Measurements from ENCODE around the gene KLHL35.

KLHL35 gene

DNA sequence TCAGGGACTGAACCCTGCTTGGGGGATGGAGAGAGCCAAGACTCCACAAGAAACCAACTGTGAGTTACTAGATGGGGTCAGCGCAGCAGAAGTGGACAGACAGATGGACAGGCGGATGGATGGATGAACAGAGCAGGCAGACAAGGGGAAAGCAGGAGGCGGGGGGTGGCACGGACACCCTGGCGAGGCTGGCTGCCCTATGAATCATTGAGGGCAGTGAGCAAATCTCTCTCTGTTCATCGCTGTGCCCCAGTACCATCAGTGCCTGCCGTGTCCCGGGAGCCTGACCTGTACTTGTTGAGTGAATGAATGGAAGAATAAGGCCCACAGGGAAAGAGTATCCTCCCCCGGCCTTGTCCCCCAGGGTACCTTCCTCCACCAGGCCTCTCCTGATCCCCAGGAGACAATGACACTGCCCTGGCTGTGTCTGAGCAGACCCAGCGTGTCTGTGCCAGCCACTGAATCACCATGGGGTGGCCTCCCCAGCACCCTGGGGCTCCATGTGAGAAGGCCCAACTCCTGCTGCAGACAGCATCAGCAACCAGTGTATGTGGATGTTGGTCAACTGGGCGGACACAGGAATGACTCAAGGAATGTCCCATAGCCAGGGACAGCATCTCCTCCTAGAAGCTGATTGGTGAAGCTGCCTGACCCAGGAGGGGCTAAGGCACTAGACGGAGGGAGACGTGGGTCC lies 5.1 kb upstream of the KLHL35 start:
- TF ChIP-seq, protein P1, sequence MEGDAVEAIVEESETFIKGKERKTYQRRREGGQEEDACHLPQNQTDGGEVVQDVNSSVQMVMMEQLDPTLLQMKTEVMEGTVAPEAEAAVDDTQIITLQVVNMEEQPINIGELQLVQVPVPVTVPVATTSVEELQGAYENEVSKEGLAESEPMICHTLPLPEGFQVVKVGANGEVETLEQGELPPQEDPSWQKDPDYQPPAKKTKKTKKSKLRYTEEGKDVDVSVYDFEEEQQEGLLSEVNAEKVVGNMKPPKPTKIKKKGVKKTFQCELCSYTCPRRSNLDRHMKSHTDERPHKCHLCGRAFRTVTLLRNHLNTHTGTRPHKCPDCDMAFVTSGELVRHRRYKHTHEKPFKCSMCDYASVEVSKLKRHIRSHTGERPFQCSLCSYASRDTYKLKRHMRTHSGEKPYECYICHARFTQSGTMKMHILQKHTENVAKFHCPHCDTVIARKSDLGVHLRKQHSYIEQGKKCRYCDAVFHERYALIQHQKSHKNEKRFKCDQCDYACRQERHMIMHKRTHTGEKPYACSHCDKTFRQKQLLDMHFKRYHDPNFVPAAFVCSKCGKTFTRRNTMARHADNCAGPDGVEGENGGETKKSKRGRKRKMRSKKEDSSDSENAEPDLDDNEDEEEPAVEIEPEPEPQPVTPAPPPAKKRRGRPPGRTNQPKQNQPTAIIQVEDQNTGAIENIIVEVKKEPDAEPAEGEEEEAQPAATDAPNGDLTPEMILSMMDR (IDR thresholded peaks at IDR 0.05; ENCODE audit: control extremely low read depth, extremely low read depth, low read depth, missing control alignments): no peak
- DNase-seq (ENCODE audit: extremely low spot score): no peak
- ChIA-PET CTCF (no interaction called here), POLR2A (no interaction called here)

DNA sequence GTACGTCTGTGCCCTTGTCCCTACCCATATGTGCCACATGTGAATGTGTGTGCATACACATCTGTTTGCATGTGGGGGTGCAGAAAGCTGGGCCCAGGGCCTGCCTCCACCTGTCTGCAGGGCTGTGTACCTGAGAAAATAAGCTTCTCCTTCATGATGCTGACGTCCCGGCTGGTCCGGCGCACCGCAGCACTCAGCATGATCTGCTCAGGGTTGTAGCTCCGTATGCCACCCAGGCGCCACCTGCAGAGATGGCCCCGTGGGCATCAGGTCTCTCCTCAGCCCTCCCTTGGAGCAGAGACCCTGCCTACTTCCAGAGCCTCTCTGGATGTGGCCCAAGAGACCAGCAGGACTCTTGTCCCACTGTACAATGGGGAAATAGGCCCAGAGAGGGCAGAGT lies 3.8 kb upstream of the KLHL35 start:
- TF ChIP-seq, protein P1 (IDR thresholded peaks at IDR 0.05; ENCODE audit: control extremely low read depth, extremely low read depth, low read depth, missing control alignments): no peak
- CTCF ChIA-PET: interaction anchor here (1.1 to 2.2 kb wide), 3 partner anchors 29 to 96 kb away, joined by 3 to 6 read pairs (median 3); no protein-coding TSS in a partner anchor
- DNase-seq (ENCODE audit: extremely low spot score): no peak
- POLR2A ChIA-PET: interaction anchor here (1.4 kb wide), 1 partner anchor 29 kb away, joined by 5 read pairs; no protein-coding TSS in a partner anchor

DNA sequence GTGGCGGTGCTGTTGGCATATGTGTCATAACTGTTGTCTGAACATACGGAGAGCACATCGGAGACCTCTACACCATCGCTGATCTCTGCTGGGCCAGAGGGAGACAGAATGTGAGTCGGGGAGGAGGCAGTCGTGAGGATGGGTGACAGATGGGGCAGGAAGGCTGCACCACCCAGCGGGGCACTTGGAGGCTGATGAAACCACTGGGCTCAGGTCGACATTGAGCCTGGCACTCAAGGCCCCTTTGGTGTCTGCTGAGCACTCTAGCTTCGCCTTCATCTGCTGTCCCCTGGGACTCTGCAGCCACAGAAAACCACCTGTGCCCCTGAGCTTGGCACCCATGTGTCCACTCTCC lies 2.5 kb upstream of the KLHL35 start:
- no peak for DNase-seq (ENCODE audit: extremely low spot score)
- POLR2A ChIA-PET: no interaction called here
- CTCF ChIA-PET: interaction anchor here (1.0 to 2.2 kb wide), 4 partner anchors 9 to 98 kb away, joined by 3 to 8 read pairs (median 4); no protein-coding TSS in a partner anchor
- TF ChIP-seq, protein P1 (IDR thresholded peaks at IDR 0.05; ENCODE audit: control extremely low read depth, extremely low read depth, low read depth, missing control alignments): no peak

DNA sequence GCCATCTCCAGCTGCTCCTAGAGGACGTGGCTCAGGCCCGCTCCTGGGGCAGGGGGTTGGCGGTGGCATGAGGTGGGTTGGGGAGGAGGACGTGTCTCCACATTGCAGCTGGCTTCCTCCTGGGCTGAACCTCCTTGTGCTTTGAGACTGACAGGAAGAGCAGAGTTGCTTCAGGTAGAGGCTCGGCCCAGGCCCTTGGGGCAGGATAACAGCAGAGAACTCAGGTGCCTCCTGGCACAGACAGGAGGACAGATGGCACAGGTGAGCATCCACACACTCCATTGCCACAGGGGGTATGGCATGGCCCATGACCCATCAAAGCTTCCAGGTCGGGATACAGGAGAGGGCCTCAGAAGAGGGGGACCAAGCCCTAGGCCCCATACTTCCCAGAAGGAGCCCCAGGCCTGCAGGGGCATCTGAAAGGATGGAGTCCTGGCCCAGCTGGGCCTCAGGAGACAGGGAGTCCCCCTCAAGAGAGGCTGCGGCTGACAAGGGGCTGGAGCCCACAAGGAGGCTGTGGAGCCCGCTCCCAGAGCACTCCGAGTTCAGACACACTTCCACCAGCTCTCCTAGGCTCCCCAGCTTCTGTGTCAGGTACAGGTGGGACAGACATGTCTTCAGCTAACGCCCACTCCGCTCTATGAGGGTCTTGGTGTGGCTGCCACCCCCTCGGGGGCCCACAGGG lies 2.0 kb upstream of the KLHL35 start:
- POLR2A ChIA-PET: no interaction called here
- TF ChIP-seq, protein P1 (IDR thresholded peaks at IDR 0.05; ENCODE audit: control extremely low read depth, extremely low read depth, low read depth, missing control alignments): no peak
- CTCF ChIA-PET: interaction anchor here (1.0 to 2.2 kb wide), 4 partner anchors 9 to 99 kb away, joined by 3 to 8 read pairs (median 5); no protein-coding TSS in a partner anchor
- DNase-seq (ENCODE audit: extremely low spot score): no peak

DNA sequence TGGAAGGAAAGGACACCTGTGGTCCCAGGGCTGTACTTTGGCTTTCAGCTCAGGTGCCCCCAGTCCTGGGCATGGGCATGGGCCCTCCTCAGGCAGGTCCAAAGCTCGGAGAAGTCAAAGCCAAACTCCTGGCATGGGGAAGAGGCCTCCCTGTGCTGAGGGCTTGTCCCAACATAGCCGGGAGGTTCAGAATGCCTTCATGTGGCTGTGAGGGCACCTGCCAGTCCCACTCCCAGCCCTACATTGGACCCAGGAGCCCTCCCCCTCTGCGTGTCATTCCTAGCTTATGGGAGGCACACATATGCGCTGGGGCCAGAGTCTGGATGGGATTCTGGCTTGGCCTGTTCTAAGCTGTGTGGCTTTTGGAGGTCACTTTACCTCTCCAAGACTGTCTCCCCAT lies 1.0 kb upstream of the KLHL35 start:
- ChIA-PET CTCF (interaction anchor here (1.0 to 1.4 kb wide), 4 partner anchors 11 to 91 kb away, joined by 4 read pairs; partner anchors contain the start of gene GDPD5), POLR2A (no interaction called here)
- TF ChIP-seq, protein P1 (IDR thresholded peaks at IDR 0.05; ENCODE audit: control extremely low read depth, extremely low read depth, low read depth, missing control alignments): no peak
- no peak for DNase-seq (ENCODE audit: extremely low spot score)

DNA sequence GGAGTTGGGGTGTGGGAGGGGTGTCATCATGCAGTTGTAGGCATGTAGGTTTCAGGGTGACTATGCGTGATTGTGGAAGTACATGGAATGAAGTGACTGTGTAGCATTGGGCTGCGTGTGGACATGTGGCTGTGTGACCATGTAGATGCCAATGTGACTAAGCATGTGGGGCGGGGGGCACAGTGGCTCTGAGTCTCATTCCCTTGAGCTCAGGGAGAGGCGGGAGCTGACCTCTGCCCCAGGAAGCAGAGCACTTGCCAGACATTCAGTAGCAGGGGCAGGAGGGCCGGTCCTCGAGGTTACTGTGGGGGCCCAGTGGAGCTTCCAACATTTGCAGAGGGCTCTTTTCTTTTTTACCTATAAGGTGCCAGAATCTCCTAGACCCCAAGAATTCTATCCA lies 440 bp upstream of the KLHL35 start:
- ChIA-PET POLR2A (no interaction called here), CTCF (interaction anchor here (1.1 to 1.4 kb wide), 3 partner anchors 11 to 92 kb away, joined by 4 read pairs; partner anchors contain the start of gene GDPD5)
- TF ChIP-seq, protein P1 (IDR thresholded peaks at IDR 0.05; ENCODE audit: control extremely low read depth, extremely low read depth, low read depth, missing control alignments): no peak
- DNase-seq (ENCODE audit: extremely low spot score): no peak
